Left ventricle myocardium superior (tissue), 1 donor: Measurements from ENCODE around the gene GLUL. TPM values are rescaled to one million over a fixed set of nuclear protein-coding genes. Genes with fewer than 3 reads are reported as not detected.
"Not testable (repeated sequence)": the region's sequence is repeated elsewhere in the genome, so short reads cannot be mapped to it uniquely, and the experiment has no call there.

Experiments
- ATAC-seq: fragments of 200-7000 bp; cut with Tn5 transposase; one replicate; pipeline ENCODE4 v1.9.1; 2020; ENCODE audit warnings: mild to moderate bottlenecking, moderate library complexity
- DNase-seq: peaks from one replicate; pipeline ENCODE4 v3.0.0-alpha.2; 2020
- intact Hi-C: fragments of 100-400 bp; cut with micrococcal nuclease; formaldehyde crosslinking; loops from one replicate; pipeline ENCODE4 v1.11.0; 2022
- total RNA-seq: library from RNA; stranded (reverse); fragmentation: NEBNext Ultra II Directional; extraction: Animal tissue kit (Norgen Biotek cat#: 25700); gene quantifications from one replicate; pipeline ENCODE4 v1.2.1, GENCODE V29; 2021
- donor health status: DM: no; HTN: yes; CAD: no; lungs with severe emphysema.

GLUL gene
- total RNA-seq, 1 donor from 2014 or later: 377 TPM

DNA sequence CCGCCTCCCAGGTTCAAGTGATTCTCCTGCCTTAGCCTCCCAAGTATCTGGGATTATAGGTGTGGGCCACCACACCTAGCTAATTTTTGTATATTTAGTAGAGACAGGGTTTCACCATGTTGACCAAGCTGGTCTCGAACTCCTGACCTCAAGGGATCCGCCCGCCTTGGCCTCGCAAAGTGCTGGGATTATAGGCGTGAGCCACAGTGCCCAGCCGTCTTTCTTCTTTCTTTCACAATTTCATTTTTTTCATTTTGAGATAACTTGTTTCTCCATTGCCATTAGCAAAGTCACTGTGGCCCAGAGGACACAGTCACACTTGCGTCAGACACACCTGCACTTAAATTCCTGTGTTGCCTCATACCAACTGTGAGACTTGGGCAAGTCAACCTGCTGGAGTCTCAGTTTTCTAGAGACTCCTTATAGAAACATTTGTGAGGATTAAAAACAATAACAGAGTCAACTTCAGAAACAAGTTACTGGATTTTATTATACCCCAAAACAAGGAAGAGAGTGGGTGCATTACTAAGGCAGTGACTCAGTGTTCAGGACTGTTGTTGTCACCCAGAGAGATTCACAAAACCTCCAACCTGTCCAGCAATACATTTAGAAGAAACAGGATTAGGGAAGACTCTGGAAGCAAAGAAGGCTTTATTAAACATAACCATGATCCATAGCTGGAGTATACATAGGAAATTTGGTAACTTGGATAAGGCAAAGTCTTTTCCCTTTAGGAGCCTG lies 6.2 kb upstream of the GLUL start:
- intact Hi-C loops: loop anchor here (2.0 kb wide), 2 partner anchors 255 to 313 kb away; no protein-coding TSS in a partner anchor
- no peak for DNase-seq
- ATAC-seq: no peak

GRCh38 chr1:182395906-182396305 lies 4.3 kb upstream of the GLUL start:
- intact Hi-C loops: loop anchor here (2.0 kb wide), 2 partner anchors 253 to 311 kb away; no protein-coding TSS in a partner anchor
- DNase-seq: no peak
- ATAC-seq: no peak

DNA sequence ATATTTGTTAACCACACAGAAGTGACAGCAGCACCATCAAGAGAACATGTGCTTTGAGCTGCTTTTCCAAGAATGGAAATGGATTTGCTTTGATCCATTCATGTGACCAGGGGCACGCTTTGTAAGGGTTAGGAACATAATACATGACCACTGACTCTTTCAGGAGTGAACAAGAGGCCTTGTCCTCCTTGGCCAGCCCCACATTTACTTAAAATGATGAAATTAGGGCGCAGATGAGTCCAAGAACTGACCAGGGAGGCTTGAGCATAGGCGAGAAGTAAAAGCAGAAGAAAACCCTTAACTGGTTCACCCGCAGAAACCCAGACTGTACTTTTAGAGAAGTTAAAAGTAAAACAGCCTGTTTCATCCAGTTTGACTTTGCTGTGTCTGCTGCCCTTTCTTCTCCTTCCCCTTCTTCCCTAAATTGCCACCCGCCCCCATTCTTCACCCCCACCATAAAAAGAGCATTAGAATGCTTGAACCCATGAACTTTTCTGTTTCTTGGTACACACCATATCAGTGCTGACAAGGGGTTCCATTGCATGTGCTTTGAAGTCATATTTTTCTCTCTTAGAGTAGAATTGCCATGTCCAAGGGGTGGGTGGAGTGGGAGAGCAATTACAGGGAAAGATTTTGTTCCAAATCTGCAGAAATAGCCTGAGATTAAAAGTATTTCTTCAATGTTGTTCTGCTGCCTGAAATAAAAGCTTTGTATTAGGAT lies 2.6 kb upstream of the GLUL start:
- no peak for ATAC-seq
- no peak for DNase-seq
- intact Hi-C loops: no loop called here

- intact Hi-C loops: no loop called here
- DNase-seq (peak; percentile 80), ATAC-seq (peak; percentile 34)
These were observed 749 bp upstream of the GLUL start for GRCh38 chr1:182392050-182393028.

GRCh38 chr1:182391028-182391361 lies 595 bp downstream of the GLUL start:
- DNase-seq (no peak), ATAC-seq (peak; percentile 10)
- intact Hi-C loops: no loop called here

DNA sequence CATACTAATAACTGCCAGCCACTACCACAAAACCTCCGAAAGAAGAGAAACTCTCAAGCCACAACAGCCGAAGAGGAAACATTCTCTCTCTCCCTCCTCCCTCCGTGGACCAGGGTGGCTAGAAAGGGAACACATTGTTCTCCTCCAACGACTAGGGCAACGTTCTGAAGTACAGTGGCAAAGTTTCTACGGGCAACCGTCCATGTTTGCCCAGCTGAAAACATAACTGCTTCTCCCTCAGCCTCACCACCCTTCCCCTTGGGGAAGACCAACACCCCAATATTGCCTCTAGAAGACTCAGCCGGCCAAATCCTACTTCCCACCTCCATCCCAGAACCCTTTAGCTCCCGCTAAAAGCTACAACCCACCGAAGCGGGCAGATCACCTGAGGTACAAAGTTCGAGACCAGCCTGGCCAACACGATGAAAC lies 2.0 kb downstream of the GLUL start:
- DNase-seq (peak; percentile 44), ATAC-seq (peak; percentile 11)
- intact Hi-C loops: no loop called here

DNA sequence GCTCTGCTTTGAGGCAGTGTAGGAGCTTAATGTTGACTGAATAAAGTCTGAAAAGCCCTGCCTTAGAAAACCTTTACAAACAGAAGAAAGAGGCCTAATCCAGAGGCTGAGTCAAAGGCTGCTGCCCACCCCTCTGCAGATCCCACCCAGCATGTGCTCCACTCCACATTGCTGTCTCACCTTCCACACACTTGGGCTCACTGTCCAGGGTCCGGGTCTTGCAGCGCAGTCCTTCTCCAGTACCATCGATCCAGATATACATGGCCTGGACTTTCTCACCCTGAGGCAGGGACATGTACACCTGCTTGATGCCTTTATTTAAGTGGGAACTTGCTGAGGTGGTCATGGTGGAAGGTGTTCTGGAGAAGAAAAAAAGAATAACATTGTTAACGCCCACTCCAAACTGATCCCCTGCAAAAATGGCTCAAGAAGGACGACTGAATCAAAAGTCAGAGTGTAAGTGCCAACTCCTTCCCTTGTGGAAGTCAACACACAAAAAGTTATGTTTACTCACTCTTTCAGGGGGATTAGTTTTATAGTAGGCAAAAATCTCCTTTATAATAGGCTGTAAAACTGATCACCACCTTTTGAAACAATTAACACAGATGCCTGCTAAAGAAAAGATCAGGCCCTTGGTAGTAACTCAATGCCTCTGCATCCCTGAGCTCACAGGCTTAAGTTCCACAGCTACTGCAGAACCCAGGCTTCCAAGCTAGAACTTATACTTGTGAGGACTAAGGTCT lies 3.0 kb downstream of the GLUL start:
- ATAC-seq (no peak), DNase-seq (no peak)
- intact Hi-C loops: no loop called here

- ATAC-seq (no peak), DNase-seq (no peak)
- intact Hi-C loops: no loop called here
These were observed 4.0 kb downstream of the GLUL start for GRCh38 chr1:182387566-182387965.

DNA sequence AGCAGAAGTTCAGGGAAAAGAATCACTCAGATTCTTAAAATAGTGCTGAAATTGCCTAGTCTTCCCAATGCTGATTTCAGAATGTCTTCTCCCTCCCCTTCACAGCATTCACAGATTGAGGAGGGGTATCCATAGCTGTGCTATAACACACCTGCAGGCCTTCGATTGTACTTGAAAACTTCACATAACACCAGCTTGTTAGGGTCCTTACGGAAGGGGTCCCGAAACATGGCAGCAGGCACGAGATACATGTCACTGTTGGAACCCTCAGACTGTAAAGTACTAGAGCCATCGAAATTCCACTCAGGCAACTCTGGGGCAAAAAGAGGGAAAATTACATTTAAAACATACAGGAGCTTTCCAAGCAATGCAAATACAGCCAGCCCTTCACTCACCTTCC lies 4.6 kb downstream of the GLUL start:
- intact Hi-C loops: no loop called here
- ATAC-seq (no peak), DNase-seq (no peak)

DNA sequence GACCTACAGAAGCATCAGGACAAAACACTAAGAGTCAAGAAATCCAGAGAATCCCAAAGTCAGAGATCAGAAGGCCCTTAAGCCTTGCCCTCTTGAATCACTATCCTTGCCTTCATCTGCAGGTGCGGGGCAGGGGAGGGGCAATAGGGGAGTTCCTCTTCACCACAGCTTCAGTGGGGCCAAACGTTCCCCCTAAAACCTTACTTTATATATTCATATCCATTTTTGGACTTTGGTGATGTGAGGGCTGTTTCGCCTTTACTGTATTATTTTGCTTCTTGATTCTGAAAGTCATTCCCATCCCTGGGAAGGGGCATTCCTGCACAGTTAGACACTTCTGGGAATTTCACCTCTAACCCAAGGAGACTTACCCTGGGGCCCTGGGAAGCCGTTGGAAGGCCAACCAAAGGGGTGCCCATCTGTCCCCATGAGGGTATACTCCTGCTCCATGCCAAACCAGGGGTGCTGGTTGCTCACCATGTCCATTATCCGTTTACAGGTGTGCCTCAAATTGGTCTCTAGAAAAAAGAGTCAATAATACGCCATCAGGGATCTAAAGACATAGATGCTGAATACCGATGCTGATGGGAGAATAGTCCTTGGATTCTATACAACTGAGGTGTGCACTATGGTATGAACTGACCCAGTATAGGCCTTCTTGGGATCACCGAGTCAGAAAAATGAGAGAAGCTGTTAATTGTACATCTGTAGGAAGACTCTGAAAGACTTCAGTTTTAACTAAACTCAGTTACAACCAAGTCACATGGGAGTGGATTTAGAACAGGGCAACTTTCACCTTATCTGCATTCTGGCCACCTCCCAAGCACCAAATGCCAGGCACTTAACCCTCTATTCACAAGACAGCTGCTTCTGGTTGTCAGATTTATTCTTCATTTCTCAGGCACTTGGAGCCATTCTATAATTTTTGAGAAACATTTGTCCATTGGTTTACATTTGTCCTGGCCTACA lies 5.4 kb downstream of the GLUL start:
- ATAC-seq: no peak
- no peak for DNase-seq
- intact Hi-C loops: no loop called here

DNA sequence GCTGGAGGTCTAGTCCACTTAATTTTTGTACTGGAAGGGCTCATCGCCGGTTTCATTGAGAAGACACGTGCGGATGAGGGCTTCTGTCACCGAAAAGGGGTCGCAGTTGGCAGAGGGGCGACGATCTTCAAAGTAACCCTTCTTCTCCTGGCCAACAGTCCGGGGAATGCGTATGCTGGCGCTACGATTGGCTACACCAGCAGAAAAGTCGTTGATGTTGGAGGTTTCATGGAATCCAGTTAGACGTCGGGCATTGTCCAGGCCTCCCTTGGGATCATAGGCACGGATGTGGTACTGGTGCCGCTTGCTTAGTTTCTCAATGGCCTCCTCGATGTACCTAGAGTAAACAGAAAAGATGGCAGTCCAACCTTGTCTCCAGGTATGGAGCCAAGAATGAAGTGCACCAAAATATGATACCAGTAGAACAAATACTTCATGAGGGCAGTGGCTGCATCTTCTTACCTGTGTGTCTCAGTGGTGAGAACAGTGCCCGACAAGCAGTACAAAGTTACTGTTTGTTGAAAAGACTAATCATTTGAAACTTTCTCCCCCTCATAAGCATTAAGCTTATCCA lies 7.1 kb downstream of the GLUL start:
- ATAC-seq (no peak), DNase-seq (no peak)
- intact Hi-C loops: no loop called here

- intact Hi-C loops: no loop called here
- no peak for DNase-seq
- ATAC-seq: no peak
These were observed 7.7 kb downstream of the GLUL start for GRCh38 chr1:182383934-182384333.

DNA sequence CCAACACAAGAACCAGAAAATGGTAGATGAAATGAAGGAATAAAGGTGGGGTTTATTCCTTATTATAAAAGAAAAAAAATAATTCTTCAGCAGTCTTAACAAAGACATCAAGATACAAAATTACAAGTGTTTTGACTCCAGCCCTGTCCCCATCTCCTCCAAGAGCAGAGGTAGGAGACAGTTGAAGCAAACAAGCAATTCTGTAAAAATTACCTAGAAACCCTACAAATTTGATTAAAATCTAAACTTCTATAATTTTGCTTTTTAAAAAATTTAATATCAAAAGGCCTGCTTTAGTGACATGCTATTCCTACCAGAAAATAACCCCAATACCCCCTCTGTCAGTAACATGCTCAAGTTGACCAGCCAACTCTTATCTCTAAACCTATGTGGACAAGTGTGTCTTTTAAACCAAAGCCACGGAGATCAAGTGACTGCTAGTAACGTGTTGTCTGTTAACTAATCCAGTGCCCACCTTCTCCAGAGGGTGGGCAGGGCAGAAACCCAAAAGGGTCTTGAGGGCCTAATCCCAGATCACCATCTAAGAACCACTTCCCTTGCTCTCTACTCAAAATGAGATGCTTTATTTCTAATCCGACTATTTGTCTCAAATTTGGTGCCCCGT lies 8.4 kb downstream of the GLUL start:
- no peak for ATAC-seq
- DNase-seq: no peak
- intact Hi-C loops: no loop called here

DNA sequence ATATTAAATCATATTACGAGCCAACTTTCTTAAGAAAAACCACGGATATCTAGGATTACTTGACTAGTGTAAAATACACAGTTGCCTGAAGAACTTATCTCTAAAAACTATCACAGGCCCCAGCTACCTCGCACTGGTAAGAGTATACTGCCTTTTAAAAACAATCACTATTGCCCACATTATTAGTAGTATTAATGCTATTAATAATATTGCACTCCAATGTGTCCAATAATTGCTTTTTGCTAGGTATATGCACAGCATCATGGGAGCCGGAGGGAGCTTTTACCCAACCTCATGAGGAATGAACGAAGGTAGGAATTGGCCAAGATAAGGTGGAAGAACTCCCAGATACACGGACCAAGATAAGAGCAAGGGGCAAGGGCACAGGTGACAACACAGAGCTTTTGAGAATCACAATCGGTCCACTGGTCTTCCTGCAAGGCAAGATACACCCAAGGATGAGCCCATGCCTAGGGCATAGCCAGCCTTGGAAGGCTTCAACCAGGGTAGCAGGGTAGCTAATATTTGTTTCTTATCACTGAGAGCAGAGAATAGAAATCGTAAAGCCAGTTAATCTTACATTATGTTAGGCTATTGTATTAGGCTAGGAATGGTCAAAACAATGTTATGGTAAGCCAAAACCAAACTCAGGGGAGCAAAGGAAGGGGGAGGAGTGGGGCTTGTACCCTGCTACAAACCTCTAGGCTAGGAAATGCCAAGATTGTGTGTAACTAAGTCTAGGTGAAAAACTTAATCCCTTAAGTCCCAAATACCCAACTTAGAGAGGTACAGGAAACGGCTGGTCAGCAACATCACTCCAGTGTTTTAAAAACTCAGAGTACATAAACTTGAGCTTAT lies 9.4 kb downstream of the GLUL start:
- DNase-seq (no peak), ATAC-seq (peak; percentile 10)
- intact Hi-C loops: no loop called here

DNA sequence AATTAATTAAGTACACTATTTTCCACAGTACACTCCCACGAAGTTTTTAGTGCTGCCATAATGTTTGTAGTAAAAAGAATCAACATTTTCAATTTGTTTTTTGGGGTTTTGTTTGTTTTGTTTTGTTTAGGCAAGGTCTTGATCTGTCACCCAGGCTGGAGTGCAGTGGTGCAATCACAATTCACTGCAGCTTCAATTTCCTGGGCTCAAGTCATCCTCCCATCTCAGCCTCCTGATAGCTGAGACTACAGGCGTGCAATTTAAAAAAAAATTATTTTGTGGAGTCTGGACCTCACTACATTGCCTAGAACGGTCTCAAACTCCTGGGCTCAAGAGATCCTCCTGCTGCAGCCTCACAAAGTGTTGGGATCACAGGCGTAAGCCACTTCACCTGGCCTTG lies 11.4 kb downstream of the GLUL start:
- ATAC-seq: peak; percentile 6

DNA sequence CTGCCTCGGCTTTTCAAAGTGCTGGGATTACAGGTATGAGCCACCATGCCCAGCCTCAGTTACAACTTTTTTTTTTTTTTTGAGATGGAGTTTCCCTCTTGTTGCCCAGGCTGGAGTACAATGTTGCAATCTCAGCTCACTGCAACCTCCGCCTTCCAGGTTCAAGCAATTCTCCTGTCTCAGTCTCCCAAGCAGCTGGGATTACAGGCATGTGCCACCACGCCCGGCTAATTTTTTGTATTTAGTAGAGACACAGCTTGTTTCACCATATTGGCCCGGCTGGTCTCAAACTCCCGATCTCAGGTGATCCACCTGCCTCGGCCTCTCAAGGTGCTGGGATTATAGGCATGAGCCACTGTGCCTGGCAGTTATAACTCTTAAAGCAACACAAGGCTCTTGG lies 11.8 kb downstream of the GLUL start:
- DNase-seq, ATAC-seq, intact Hi-C loops: not testable (repeated sequence)

More for the DNA sequence above, 11.4 kb downstream of the GLUL start:
- DNase-seq: no peak
- intact Hi-C loops: no loop called here
